Activated naive CD8-positive, alpha-beta T cell treated with anti-CD3 and anti-CD28 coated beads, Interleukin-2, amount 50 U/mL, for 16 hours (primary cell): ENCODE data around the gene SMARCE1.
"Not testable (repeated sequence)": the region's sequence is repeated elsewhere in the genome, so short reads cannot be mapped to it uniquely, and the experiment has no call there.

Experiments
- DNase-seq: peaks from one replicate; pipeline ENCODE4 v3.0.0-alpha.2; 2020; ENCODE audit warnings: low read depth, low spot score

Gene SMARCE1

DNA sequence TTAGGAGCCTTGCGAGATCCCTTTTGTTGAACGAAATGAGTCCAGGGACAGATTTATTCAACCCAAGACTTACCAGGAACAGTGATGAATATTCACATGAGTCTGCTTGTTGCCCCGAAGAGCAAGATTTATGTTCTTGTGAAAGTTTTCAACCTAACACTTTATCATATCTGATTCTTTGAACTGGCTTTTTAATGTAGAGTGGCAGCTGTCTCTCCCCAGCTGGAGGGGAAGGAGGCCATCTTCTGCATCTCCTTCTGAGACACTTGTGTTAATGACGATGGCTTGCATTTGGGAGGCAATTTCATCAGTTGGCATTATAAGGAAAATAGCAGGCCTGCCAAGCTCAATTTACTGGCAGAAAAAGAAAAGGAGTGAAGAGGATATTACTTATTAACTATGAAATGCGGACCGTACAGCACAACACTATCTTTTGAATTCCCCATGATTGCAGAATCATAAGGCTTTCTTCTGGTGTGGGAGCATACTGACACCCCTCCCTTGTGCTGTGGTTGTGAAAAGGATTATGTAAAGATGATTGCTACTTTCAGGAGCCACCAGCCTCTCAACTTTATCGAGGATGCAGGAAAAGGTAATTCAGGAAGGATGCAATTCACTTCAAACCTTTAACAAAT lies 35.7 kb downstream of the SMARCE1 start:
- no peak for DNase-seq

- DNase-seq: no peak
Measured at GRCh38 chr17:40610359-40610758, 37.3 kb downstream of the SMARCE1 start.

DNA sequence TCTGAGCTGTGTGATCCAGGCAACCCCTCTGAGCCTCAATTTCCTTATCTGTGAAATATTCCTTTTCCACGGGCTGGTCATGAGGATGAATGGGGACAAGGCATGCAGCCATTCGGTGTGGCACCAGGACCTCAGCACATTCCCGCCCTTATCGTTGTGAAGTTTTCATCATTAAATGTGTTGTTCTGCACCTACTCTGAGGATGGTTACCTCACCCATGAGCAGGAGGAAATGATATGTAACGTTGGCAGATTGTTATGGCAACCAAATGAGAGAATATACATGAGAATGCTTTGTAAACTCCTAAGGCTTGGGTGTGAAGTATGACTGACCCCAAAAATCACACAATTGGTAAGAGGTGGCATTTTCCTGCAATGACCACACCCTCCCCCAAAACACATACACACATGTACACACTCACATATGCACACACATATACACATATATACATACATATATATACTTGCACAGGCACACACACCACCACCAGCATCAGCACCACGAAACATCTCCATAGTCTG lies 39.5 kb downstream of the SMARCE1 start:
- no peak for DNase-seq

DNA sequence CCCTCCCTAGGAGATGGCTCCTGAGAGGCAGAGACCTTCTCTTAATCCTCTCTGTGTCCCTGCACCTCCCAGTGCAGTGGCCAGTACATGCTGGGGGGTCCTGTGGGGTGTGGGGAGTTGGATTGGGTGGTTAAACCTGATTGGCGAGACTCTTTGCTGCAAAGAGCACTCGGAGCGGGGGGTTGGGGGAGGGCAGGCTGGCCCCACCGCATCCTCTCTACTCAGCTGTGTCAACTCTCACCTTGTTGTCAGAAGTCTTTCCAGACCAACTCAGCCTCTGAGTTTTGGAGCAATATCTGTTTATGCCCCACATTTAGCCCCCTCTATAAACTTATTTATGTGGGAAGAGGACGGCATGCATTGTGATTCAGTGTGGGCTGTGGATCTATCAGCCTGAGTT lies 40.0 kb downstream of the SMARCE1 start:
- DNase-seq: no peak

GRCh38 chr17:40606548-40607353 lies 40.9 kb downstream of the SMARCE1 start:
- no peak for DNase-seq

- peak; percentile 52 for DNase-seq
Measured at GRCh38 chr17:40605306-40605705, 42.3 kb downstream of the SMARCE1 start.

DNA sequence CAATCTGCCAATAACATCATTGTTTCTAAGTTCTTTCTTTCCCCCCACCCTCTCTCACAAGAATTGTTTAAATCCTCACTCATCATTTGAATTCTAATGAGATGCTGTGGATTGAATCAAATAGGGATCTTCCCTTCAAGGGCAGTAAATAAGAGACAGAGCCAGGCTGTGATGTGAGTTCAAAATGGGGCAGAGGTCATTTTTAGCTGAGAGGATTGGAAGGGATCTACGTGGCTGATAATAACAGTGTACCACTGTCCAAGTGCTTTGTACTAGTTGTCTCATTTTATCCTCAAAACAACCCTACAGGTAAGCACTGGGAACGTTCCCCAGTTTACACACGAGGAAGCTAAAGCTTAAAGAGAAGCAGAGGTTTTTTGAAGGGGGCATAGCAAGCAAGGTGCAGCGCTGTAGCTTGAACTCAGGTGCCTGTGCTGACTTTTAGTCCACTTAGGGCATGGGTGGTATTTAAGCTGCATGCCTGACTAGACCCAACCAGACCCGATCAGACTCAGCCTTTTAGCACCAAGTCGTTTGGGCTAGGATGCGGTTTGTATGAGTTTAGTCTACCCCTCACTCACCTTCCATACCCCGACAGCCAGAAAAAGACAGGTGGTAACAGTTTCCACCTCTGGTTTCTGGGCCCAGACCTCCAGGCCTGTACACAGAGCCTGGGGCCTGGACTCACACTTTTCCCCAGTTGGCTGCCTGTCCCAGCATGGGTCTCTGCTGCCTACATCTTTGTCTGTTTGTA lies 43.1 kb downstream of the SMARCE1 start:
- DNase-seq: no peak

DNA sequence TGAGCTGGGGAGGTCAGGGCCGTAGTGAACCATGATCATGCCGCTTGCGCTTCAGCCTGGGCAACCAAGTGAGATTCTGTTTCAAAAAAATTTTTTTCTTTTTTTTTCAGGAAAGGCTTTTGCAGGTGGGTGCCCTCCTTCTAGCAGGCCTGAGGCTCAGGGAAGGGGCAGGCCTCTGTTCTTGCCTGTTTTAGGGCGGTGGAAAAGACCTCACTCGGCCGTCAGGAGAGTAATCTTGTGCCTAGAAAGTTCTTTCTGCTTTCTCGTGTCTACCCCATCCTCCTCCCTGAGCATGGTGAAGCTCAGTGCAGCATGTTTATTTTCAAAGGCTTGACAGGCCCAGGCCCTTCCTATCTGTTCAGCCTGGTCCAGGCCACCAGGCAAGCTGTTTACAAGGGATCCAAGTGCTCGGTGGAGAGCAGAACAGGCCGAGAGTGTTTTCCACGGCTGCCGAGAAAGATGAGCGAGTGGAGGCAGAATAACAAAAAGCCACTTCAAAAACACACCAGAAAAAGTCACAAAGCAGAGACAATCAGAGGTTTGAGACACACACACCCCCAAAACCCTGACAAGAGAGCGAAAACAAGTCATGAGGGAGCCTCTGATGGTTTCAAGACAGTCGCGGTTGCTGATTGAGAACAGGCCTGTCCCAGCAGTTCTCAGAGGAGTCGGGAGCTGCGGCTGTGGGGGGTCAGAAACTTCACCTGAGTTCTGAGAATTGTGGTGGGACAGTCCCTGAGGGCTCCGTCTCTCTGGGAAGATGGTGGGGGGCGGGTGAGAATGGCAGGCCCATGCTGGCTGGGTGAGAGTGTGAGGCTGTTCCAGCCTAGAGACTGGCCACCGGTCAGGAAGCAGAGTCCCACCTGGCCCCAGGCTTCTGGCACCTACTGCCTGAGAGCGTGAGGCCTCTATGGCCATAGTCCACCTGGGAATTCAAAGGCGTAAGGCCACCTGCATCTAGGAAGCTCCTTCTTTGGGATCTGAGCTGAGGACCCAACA lies 44.9 kb downstream of the SMARCE1 start:
- peak; percentile 64 for DNase-seq

DNA sequence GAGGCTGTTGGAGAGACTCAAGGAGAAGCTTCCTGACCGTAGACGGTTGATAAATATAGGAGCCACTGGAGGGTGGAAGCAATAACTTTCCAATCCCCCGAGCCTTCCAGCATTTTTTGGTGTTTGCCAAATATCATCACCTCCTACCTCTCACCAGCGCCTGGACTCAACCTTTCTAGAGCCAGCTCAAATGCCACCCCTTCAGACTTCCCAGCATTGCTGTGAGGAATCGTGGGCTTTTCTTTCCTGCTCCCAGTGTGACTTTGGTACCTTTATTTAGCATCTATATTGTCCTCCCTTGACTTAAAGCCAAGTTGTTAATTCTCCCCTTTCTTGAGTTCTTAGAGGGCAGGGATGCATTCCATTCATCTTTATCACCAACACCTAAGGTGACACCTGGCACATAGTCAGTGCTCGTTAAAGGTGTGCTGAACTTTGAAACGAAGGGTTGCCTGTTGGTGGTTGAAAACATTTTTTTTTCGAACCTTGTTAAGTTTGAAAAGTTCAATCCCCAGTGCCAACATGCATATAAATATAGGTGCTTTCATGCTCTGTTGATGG lies 47.1 kb downstream of the SMARCE1 start:
- DNase-seq: no peak

GRCh38 chr17:40599468-40599763 lies 48.2 kb downstream of the SMARCE1 start:
- DNase-seq: no peak

GRCh38 chr17:40598619-40599467 lies 48.8 kb downstream of the SMARCE1 start:
- DNase-seq: peak; percentile 78

DNA sequence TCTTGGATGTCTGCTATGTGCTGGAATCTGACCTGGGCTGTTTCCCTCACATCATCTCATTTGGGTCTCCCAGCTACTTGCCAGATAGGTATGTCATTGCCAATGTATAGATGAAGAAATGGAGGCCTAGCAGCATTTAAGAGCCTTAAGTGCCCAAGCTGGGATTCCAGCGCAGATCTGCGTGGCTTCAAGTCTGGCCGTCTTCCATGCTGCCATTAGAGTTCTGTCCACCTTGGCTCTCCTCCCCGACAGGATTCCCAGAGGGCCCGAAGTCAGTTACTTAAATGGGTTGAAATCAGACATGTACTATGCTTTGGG lies 49.4 kb downstream of the SMARCE1 start:
- no peak for DNase-seq

DNA sequence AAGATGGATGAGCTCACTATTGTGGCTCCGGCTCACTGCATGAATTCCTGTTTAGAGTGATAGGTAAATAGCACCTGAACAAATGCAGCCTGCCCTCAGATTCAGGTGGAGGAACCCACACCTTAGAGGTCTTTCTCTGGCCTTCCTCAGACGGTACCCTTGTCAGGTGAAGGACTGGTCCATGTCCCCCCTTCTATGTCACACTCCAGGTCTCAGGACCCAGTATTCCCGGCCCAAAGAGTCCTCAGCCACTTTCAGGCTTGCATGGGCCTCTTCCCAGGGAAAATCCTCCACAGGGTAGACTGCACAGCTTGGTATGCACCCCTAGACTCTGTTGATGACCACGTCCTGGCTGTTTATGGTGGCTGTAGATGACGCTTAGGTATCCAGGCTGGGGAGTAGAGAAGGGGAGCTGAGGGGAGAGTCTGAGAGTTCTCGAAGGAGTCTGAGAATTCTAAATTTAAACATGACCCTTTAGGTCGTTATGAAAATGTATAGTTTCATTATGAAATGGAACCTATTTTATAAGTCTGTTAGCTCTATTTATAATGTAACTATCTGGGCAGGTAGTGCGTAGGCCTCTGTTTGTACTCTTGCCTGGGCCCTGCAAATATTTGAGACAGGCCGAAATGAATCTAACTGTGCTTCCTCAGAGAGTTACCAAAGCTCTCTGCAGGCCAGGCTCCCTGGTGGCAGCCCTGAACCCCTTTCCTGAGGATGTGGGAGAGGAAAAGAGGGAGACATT lies 49.9 kb downstream of the SMARCE1 start:
- no peak for DNase-seq

DNA sequence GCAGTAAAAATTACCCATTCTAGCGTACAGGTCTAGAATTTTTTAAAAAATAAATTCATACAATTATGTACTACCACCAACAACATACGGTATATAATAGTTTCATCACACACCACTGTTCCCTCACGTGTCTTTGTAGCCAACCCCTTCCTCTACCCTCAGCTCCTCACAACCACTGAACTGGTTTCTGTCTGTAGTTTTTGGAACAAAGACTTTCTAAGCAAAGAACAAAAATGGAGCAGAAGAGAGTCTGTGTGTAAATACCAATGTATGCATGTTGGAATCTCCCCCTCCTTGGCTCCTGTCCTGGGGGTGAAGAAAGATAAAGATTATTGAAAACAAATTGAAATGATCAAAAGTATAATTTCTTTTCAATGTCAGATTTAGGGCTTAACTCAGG lies 50.5 kb downstream of the SMARCE1 start:
- no peak for DNase-seq

DNA sequence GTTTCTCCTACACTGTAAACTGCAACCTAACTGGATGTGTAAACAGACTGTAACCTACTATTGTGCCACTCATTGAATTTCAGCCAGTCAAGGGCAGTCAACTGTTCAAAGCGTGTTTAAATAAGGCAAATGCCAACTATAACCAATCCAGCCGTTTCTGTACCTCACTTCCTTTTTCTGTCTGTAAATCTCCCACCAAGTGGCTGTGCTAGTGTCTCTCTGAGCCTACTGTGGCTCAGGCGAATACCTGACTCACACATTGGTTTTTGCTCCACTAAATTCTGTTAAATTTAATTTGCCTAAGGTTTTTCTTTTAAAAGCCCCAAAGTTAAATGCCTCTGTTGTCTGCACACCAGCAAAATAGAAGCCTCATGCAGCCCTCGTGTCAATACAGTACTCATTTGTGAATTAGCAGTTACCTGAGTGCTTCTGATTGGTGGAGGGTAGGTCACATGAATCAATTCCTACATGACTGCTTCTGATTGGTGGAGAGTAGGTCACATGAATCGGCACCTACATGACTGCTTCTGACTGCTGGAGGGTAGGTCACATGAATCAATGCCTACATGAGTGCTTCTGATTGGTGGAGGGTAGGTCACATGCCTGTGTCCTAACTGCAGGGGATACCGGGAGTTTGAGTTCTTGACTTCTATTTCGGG lies 51.2 kb downstream of the SMARCE1 start:
- DNase-seq: no peak

DNA sequence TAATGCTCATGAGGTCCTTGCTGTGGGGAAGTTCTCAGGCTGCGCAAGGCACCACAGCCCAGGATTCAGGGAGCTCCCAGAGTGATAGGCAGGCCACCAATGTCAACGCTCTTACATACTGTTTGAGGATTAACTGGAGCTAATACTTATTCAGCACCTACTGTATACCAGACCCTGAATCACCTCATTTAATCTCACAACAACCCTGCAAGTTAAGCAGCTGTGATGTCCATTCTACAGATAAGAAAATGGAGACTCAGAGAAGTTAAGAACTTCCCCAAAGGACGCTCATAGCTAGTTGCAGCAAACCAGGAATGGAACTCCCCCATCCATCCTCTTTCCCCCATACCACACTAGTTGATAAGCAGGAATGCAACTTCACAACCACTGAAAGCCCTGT lies 56.9 kb downstream of the SMARCE1 start:
- DNase-seq: no peak

- no peak for DNase-seq
Measured at GRCh38 chr17:40588552-40588951, 59.1 kb downstream of the SMARCE1 start.

DNA sequence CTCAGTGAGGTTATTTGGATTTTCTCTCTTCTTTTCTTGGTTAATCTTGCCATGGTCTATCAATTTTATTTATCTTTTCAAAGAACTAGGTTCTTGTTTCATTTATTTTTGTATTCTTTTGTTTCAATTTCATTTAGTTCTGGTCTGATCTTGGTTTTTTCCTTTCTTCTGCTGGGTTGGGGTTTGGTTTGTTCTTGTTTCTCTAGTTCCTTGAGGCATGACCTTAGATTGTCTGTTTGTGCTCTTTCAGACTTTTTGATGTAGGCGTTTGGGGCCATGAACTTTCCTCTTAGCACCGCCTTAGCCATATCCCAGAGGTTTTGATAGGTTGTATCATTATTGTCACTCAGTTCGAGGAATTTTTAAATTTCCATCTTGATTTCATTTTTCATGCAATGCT lies 61.4 kb downstream of the SMARCE1 start:
- DNase-seq: not testable (repeated sequence)

DNA sequence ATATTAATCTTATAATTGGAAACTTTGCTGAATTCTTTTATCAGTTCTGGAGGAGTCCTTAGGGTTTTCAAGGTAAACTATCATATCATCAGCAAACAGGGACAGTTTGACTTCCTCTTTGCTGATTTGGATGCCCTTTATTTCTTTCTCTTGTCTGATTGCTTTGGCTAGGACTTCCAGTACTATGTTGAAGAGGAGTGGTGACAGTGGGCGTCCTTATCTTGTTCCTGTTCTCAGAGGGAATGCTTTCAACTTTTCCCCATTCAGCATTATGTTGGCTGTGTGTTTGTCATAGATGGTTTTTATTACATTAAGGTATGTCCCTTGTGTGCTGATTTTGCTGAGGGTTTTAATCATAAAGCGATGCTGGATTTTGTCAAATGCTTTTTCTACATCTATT lies 62.7 kb downstream of the SMARCE1 start:
- not testable (repeated sequence) for DNase-seq
